K562 (cell line): ENCODE measurements around the gene IL24. TPM values are rescaled to one million over a fixed set of nuclear protein-coding genes. Genes with fewer than 3 reads are reported as not detected.

Experiments
- ATAC-seq: fragments of 200-7000 bp; cut with Tn5 transposase; 3 replicates; pipeline ENCODE4 v1.9.1; 2020; ENCODE audit warnings: moderate library complexity
- BruUV-seq: library from RNA; stranded (reverse); fragments of 400-500 nt; replicated peaks from 2 replicates; lab custom pipeline; 2021; lab: Mats Ljungman, UMichigan
- CTCF ChIA-PET: fragments of 300-600 bp; formaldehyde crosslinking; extraction: SDS; loops from one replicate; lab custom pipeline; 2021; ENCODE audit warnings: low intra/inter-chr PET ratio; lab: Yijun Ruan, JAX
- POLR2A ChIA-PET: fragments of 300-600, 350-650 bp; sonication (Branson Sonifier 250); formaldehyde crosslinking; extraction: SDS; loops from one replicate; lab custom pipeline; 2021; ENCODE audit warnings: antibody characterized with exemption, inconsistent platforms; lab: Yijun Ruan, JAX
- DNase-seq, 4 experiments: peaks; one replicate each; pipeline versions ENCODE4 v3.0.0 to v3.0.0-alpha.2; 2011 to 2018; ENCODE audit warnings: low spot score in 3 of 4, mixed read lengths in 3 of 4; ENCODE audit errors: extremely low read depth in 1 of 4
- FAIRE-seq: peaks from 2 replicates; lab custom pipeline; 2011; peaks lifted over from hg19 to GRCh38; lab: Jason Lieb, UNC
- H2AFZ ChIP-seq: 2 replicates; pipeline ENCODE4 v1.6.0; 2011; ENCODE audit warnings: low read depth, low read length, control low read depth, inconsistent platforms
- H3K27ac ChIP-seq: fragments of 200-600 bp; 3 replicates; pipeline ENCODE4 v1.8.0; 2011; ENCODE audit warnings: low read depth, mild to moderate bottlenecking, control low read depth, inconsistent platforms, low read length, moderate library complexity, mixed read lengths; ENCODE audit errors: extremely low read depth
- H3K27me3 ChIP-seq, 2 experiments: fragments of 300-600 bp in 1 of 2; 2 replicates in 1 of 2; 3 replicates in 1 of 2; pipeline versions ENCODE4 v1.6.0 to v1.8.0; 2011; ENCODE audit warnings: inconsistent platforms in 2 of 2, low read length in 2 of 2, mild to moderate bottlenecking in 1 of 2, mixed read lengths in 1 of 2, moderate library complexity in 1 of 2; ENCODE audit not compliant: control insufficient read depth in 2 of 2, insufficient read depth in 2 of 2
- H3K36me3 ChIP-seq: fragments of 300-600 bp; 3 replicates; pipeline ENCODE4 v1.8.0; 2011; ENCODE audit warnings: mild to moderate bottlenecking, low read length, inconsistent platforms; ENCODE audit not compliant: control insufficient read depth, insufficient read depth
- H3K4me1 ChIP-seq, 2 experiments: fragments of 200-600 bp in 1 of 2; replicated peaks in 1 of 2; 2 replicates in 1 of 2; 3 replicates in 1 of 2; pipeline versions ENCODE4 v1.5.1 to v1.8.0; 2011; ENCODE audit warnings: inconsistent platforms in 2 of 2, low read length in 2 of 2, mild to moderate bottlenecking in 1 of 2, mixed read lengths in 1 of 2, moderate library complexity in 1 of 2; ENCODE audit not compliant: control insufficient read depth in 2 of 2, insufficient read depth in 2 of 2
- H3K4me2 ChIP-seq: 2 replicates; pipeline ENCODE4 v1.6.1; 2011; ENCODE audit warnings: low read length, control low read depth, inconsistent platforms, mixed read lengths; ENCODE audit not compliant: insufficient read depth
- H3K4me3 ChIP-seq: fragments of 200-600 bp; sonication (generic), shearing (Covaris generic); 2 replicates; pipeline ENCODE4 v1.5.1; 2016; ENCODE audit warnings: control low read depth, inconsistent platforms
- H3K79me2 ChIP-seq: fragments of 200-600 bp; 3 replicates; pipeline ENCODE4 v1.8.0; 2011; ENCODE audit warnings: low read length, inconsistent platforms; ENCODE audit not compliant: control insufficient read depth, insufficient read depth
- H3K9ac ChIP-seq, 2 experiments: 2 replicates each; pipeline versions ENCODE4 v1.6.0 to v1.6.1; 2011; ENCODE audit warnings: low read depth in 2 of 2, low read length in 2 of 2, control low read depth in 1 of 2, inconsistent platforms in 1 of 2, mild to moderate bottlenecking in 1 of 2, mixed read lengths in 1 of 2; ENCODE audit not compliant: insufficient read depth in 1 of 2
- H3K9me1 ChIP-seq: one replicate; pipeline ENCODE4 v1.6.0; 2011; ENCODE audit warnings: inconsistent platforms, mild to moderate bottlenecking, low read length, moderate library complexity; ENCODE audit not compliant: control insufficient read depth, insufficient read depth
- H3K9me3 ChIP-seq: replicated peaks from 2 replicates; pipeline ENCODE4 v1.5.1; 2011; ENCODE audit warnings: low read depth, low read length, inconsistent platforms; ENCODE audit not compliant: control insufficient read depth, insufficient read depth
- H4K20me1 ChIP-seq: replicated peaks from 2 replicates; pipeline ENCODE4 v1.6.1; 2011; ENCODE audit warnings: low read length, inconsistent platforms, mixed read lengths; ENCODE audit not compliant: control insufficient read depth, insufficient read depth
- FOXJ3 ChIP-seq: sonication (generic); formaldehyde crosslinking; IDR thresholded peaks from 2 replicates; pipeline ENCODE4 v1.4.0; 2020; ENCODE audit warnings: mild to moderate bottlenecking, missing genetic modification reagents
- MEIS2 ChIP-seq: fragments of 450-650 bp; IDR thresholded peaks from 2 replicates; pipeline ENCODE4 v1.6.1; 2014; ENCODE audit warnings: mild to moderate bottlenecking; ENCODE audit not compliant: partially characterized antibody
- RAD21 ChIP-seq, 2 experiments: fragments of 250-450 bp in 1 of 2; fragments of 450-650 bp in 1 of 2; sonication (Bioruptor Pico) in 1 of 2; formaldehyde crosslinking in 1 of 2; IDR thresholded peaks in 1 of 2; conservative IDR thresholded peaks in 1 of 2; 2 replicates each; pipeline versions ENCODE4 v1.4.0 to v1.8.0; 2020 to 2022; ENCODE audit warnings: mild to moderate bottlenecking in 2 of 2, moderate library complexity in 1 of 2
- TCFL5 ChIP-seq: fragments of 250-450 bp; sonication (Bioruptor Pico); conservative IDR thresholded peaks from 2 replicates; pipeline ENCODE4 v1.6.1; 2021; ENCODE audit warnings: mild to moderate bottlenecking, moderate library complexity, matching md5 sums
- ZNF589 ChIP-seq: fragments of 200-800 bp; sonication (Bioruptor generic); IDR thresholded peaks from 2 replicates; pipeline ENCODE4 v1.6.1; 2016; ENCODE audit warnings: low read depth, missing genetic modification characterization, missing compliant biosample characterization
- WGBS: fragments of 100-300 bp; shearing (Covaris generic); methylation state at CpG from one replicate; pipeline ENCODE4 v1.1.6; 2016; ENCODE audit warnings: low coverage, mixed read lengths; ENCODE audit not compliant: insufficient coverage; ENCODE audit errors: missing lambda C conversion rate; 5-methylcytosine and 5-hydroxymethylcytosine counted together
- in situ Hi-C: fragments of 300-500 bp; cut with MboI; formaldehyde crosslinking; loops from 4 replicates; pipeline ENCODE4 v1.15.0; 2018; ENCODE audit warnings: inconsistent platforms, mixed read lengths
- intact Hi-C: fragments of 100-400 bp; cut with micrococcal nuclease; formaldehyde crosslinking; loops from 2 replicates; pipeline ENCODE4 v1.14.2; 2022
- polyA plus RNA-seq, 8 experiments: library from polyadenylated mRNA; depleted of rRNA in 4 of 8; stranded (reverse) in 5 of 8; unstranded in 3 of 8; fragments of >200 nt; fragmentation: Nextera tagmentation in 2 of 8; fragmentation: Illumina TruSeq in 1 of 8; extraction: Ambion mirVana in 2 of 8; extraction: Trizol in 1 of 8; gene quantifications; 2 replicates each; pipeline versions ENCODE4 v1.2.1 to v1.2.3, GENCODE V29; 2011 to 2014; ENCODE audit warnings: inconsistent platforms in 1 of 8, missing spikeins in 1 of 8
- total RNA-seq, 7 experiments: library from RNA; depleted of rRNA in 6 of 7; stranded (reverse); fragments of >200 nt in 6 of 7; fragmentation: Illumina TruSeq in 2 of 7; extraction: Trizol in 2 of 7; gene quantifications; 2 replicates each; pipeline versions ENCODE4 v1.2.1 to v1.2.3, GENCODE V29; 2011 to 2021; ENCODE audit warnings: low replicate concordance in 1 of 7
- TF ChIP-seq, protein P1 (sequence below): sonication (generic); formaldehyde crosslinking; IDR thresholded peaks from 2 replicates; pipeline ENCODE4 v1.8.0; 2022; ENCODE audit warnings: missing genetic modification reagents, mild to moderate bottlenecking, borderline replicate concordance

IL24 gene
- total and polyA plus RNA-seq, 9 of the 15 experiments (the other 6 are each of a cell fraction or from before 2014, with no cell fraction given): 0.04 to 0.19 TPM; not detected in 7

DNA sequence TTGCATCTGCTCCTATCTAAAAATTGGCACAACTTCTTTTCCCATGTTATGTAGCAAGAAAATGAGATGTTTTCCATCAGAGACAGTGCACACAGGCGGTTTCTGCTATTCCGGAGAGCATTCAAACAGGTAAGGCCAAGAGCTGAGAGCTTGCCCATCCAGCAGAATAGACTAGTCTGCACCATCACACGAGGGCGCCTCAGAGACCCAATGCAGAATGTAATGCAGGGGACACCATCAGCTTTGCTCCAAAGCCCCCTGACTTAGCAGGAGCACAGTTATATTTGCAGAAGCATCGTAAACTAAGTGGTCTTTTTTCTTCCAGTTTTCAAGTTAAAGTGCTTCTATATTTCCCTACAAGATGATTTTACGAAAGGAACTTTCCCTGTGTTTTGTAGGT is 4.7 kb downstream of the IL24 start:
- no peaks in the 10 kb centered on the region for H3K36me3 ChIP-seq
- TF ChIP-seq, protein P1, sequence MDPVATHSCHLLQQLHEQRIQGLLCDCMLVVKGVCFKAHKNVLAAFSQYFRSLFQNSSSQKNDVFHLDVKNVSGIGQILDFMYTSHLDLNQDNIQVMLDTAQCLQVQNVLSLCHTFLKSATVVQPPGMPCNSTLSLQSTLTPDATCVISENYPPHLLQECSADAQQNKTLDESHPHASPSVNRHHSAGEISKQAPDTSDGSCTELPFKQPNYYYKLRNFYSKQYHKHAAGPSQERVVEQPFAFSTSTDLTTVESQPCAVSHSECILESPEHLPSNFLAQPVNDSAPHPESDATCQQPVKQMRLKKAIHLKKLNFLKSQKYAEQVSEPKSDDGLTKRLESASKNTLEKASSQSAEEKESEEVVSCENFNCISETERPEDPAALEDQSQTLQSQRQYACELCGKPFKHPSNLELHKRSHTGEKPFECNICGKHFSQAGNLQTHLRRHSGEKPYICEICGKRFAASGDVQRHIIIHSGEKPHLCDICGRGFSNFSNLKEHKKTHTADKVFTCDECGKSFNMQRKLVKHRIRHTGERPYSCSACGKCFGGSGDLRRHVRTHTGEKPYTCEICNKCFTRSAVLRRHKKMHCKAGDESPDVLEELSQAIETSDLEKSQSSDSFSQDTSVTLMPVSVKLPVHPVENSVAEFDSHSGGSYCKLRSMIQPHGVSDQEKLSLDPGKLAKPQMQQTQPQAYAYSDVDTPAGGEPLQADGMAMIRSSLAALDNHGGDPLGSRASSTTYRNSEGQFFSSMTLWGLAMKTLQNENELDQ (CRISPR knock-in tag): no peak
- TF ChIP-seq RAD21 (CRISPR knock-in tag; conservative IDR thresholded peaks at IDR 0.05 in 1 of 2, IDR thresholded peaks at IDR 0.05 in 1 of 2): no peak
- TF ChIP-seq MEIS2: no peak
- no peak for TF ChIP-seq TCFL5 (CRISPR knock-in tag)
- TF ChIP-seq FOXJ3 (CRISPR knock-in tag): no peak
- no peak for TF ChIP-seq ZNF589 (CRISPR knock-in tag)
- TF ChIP-seq, all 486 proteins: peak for 0
- no peak for DNase-seq
- in situ Hi-C loops: loop anchor here (25.0 kb wide), 1 partner anchor 290 kb away; the partner anchor contains the start of gene EIF2D
- no peak overlapping the region for H2AFZ ChIP-seq
- 0% methylated on average over 6 of the region's 6 CpGs for WGBS
- intact Hi-C loops: no loop called here
- H3K4me3 ChIP-seq: no peak overlapping the region
- no peaks in the 10 kb centered on the region; a peak in 1 of 5 replicates for H3K4me1 ChIP-seq
- no peaks in the 10 kb centered on the region for H4K20me1 ChIP-seq
- FAIRE-seq: no peak
- H3K4me2 ChIP-seq: no peak overlapping the region
- no peak overlapping the region for H3K27ac ChIP-seq
- no peak for ATAC-seq
- H3K9me1 ChIP-seq: no peaks in the 10 kb centered on the region
- CTCF ChIA-PET: interaction anchor here (0.7 kb wide), 1 partner anchor 285 kb away, joined by 3 read pairs; no protein-coding TSS in a partner anchor
- no peaks in the 10 kb centered on the region for H3K9me3 ChIP-seq
- POLR2A ChIA-PET: interaction anchor here (0.7 to 1.0 kb wide), 2 partner anchors 41 to 385 kb away, joined by 4 read pairs; no protein-coding TSS in a partner anchor
- H3K79me2 ChIP-seq: no peaks in the 10 kb centered on the region
- H3K27me3 ChIP-seq: peaks cover 24 to 60% of the 10 kb centered on the region in 2 experiments
- H3K9ac ChIP-seq: no peak overlapping the region
- BruUV-seq: no TSS peak
